ENCODE measurements around the gene SZT2. TPM values are rescaled to one million over a fixed set of nuclear protein-coding genes. Genes with fewer than 3 reads are reported as not detected.

Gene SZT2
- 29.0 and 31.6 TPM in 2 replicates for total RNA-seq (2022)
- percentile 60 among the genes with signal in this experiment for Bru-seq, nascent RNA
- BruChase-seq, experiment 1, labeled RNA remaining after a 2-hour chase = percentile 58 among the genes with signal in this experiment
- BruChase-seq, experiment 2, labeled RNA remaining after a 6-hour chase = percentile 64 among the genes with signal in this experiment
- long read RNA-seq, partial matches to known transcripts = 2 of 5 reads
- long read RNA-seq, other reads (novel, unspliced or antisense) = 3 of 5 reads

- CTCF ChIA-PET = interaction anchor here (0.6 to 1.1 kb wide), 5 partner anchors 22 to 154 kb away, joined by 3 read pairs; partner anchors contain the start of genes C1orf210, CDC20 and ELOVL1
- BruUV-seq (replicated peaks) = no TSS peak
Measured at GRCh38 chr1:43389326-43390313, at the start of gene SZT2, which contains the start of gene MED8. TSS of gene SZT2 (plus strand) at chr1:43389899. CDS start at chr1:43389969, 70 bp downstream. TSS of gene MED8 (minus strand) at chr1:43389800. CDS start at chr1:43389764, 36 bp downstream.

GRCh38 chr1:43340559-43340958 is 49.1 kb upstream of the SZT2 start:
- DNase-seq = no peak
- POLR2A ChIA-PET = interaction anchor here (0.5 kb wide), 1 partner anchor 26 kb away, joined by 8 read pairs; no protein-coding TSS in a partner anchor
- intact Hi-C loops (cut with micrococcal nuclease; ENCODE audit: unreplicated experiment) = no loop called here
- H3K27me3 Mint-ChIP-seq (ENCODE audit: insufficient read depth, unreplicated experiment) = no peaks in the 10 kb centered on the region
- CTCF ChIA-PET = interaction anchor here (1.4 kb wide), 1 partner anchor 55 kb away, joined by 5 read pairs; the partner anchor contains the start of gene C1orf210
- no peaks in the 10 kb centered on the region for H3K9me3 Mint-ChIP-seq (ENCODE audit: unreplicated experiment)
- H3K4me3 Mint-ChIP-seq (ENCODE audit: unreplicated experiment) = no peak overlapping the region
- peaks cover 9% of the 10 kb centered on the region for H3K4me1 Mint-ChIP-seq (ENCODE audit: low read depth, unreplicated experiment)
- Histone ChIP-seq H3K4me1 (no peaks in the 10 kb centered on the region), H3K36me3 (ENCODE audit: control insufficient read depth, insufficient read depth, low read length) (no peaks in the 10 kb centered on the region), H3K4me3 (ENCODE audit: low read depth, low read length) (no peak overlapping the region), H3K27me3 (replicated peaks; ENCODE audit: control insufficient read depth, insufficient read depth, low read length) (no peaks in the 10 kb centered on the region), H3K9me3 (no peaks in the 10 kb centered on the region)
- no peak for TF ChIP-seq CTCF (IDR thresholded peaks at IDR 0.05; ENCODE audit: insufficient read depth in 1 of 2, low read depth in 1 of 2, low read length in 1 of 2, severe bottlenecking in 1 of 2, unreplicated experiment in 1 of 2)
- no TSS peak for BruUV-seq (replicated peaks)
- no peak overlapping the region for H3K27ac Mint-ChIP-seq (ENCODE audit: unreplicated experiment)
- H3K36me3 Mint-ChIP-seq (ENCODE audit: insufficient read depth, unreplicated experiment) = no peaks in the 10 kb centered on the region

More at GRCh38 chr1:43389326-43390313, at the start of gene SZT2, which contains the start of gene MED8:
- Histone ChIP-seq H3K4me3 (ENCODE audit: low read depth, low read length) (peak within 1 kb of the TSS; percentile 59), H3K9me3 (no peaks in the 10 kb centered on the region), H3K27me3 (replicated peaks; ENCODE audit: control insufficient read depth, insufficient read depth, low read length) (no peaks in the 10 kb centered on the region), H3K4me1 (no peaks in the 10 kb centered on the region), H3K36me3 (ENCODE audit: control insufficient read depth, insufficient read depth, low read length) (no peaks in the 10 kb centered on the region)
- Mint-ChIP-seq H3K27ac (ENCODE audit: unreplicated experiment) (peak within 1 kb of the TSS; percentile 95), H3K9me3 (ENCODE audit: unreplicated experiment) (no peaks in the 10 kb centered on the region), H3K4me3 (ENCODE audit: unreplicated experiment) (peak within 1 kb of the TSS; percentile 88), H3K27me3 (ENCODE audit: insufficient read depth, unreplicated experiment) (no peaks in the 10 kb centered on the region), H3K36me3 (ENCODE audit: insufficient read depth, unreplicated experiment) (peaks cover 32% of the 10 kb centered on the region), H3K4me1 (ENCODE audit: low read depth, unreplicated experiment) (peaks cover 15% of the 10 kb centered on the region)
- POLR2A ChIA-PET = interaction anchor here (0.6 to 1.8 kb wide), 5 partner anchors 22 to 104 kb away, joined by 3 to 15 read pairs (median 6); partner anchors contain the start of genes C1orf210, CDC20 and ELOVL1
- intact Hi-C loops (cut with micrococcal nuclease; ENCODE audit: unreplicated experiment) = loop anchor here (1.0 kb wide), 1 partner anchor 21 kb away; the partner anchor contains the start of gene ELOVL1
- peak; percentile 96 for DNase-seq
- TF ChIP-seq CTCF (IDR thresholded peaks at IDR 0.05; ENCODE audit: insufficient read depth in 1 of 2, low read depth in 1 of 2, low read length in 1 of 2, severe bottlenecking in 1 of 2, unreplicated experiment in 1 of 2) = no peak

Data from Caco-2 (cell line).